NCI-H510A treated with DMSO at 0.1 percent for 48 hours (cell line): ENCODE results near the gene TXLNA.

Experiments used
- DNase-seq: peaks from one replicate; lab custom pipeline; 2025; lab: John Stamatoyannopoulos, UW

The TXLNA gene

GRCh38 chr1:32215629-32216480 is 36.4 kb downstream of the TXLNA start:
- peak; percentile 56 for DNase-seq

GRCh38 chr1:32216566-32216965 is 37.1 kb downstream of the TXLNA start:
- no peak for DNase-seq

DNA sequence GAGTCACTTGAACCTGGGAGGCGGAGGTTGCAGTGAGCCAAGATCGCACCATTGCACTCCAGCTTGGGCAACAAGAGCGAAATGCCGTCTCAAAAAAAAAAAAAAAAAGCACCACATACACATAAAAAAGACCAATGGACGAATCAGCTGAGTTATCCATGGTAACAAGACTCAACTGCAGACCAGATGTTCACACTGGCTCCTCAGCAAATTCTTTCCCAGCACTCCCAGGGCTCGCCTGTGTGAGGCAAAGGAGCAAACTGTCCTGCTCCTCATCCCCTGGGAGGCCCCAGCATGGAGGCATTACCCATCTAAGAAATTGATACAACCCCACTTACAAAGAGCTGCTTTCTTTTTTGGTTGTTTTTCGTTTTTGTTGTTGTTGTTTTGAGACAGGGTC is 39.5 kb downstream of the TXLNA start:
- no peak for DNase-seq

DNA sequence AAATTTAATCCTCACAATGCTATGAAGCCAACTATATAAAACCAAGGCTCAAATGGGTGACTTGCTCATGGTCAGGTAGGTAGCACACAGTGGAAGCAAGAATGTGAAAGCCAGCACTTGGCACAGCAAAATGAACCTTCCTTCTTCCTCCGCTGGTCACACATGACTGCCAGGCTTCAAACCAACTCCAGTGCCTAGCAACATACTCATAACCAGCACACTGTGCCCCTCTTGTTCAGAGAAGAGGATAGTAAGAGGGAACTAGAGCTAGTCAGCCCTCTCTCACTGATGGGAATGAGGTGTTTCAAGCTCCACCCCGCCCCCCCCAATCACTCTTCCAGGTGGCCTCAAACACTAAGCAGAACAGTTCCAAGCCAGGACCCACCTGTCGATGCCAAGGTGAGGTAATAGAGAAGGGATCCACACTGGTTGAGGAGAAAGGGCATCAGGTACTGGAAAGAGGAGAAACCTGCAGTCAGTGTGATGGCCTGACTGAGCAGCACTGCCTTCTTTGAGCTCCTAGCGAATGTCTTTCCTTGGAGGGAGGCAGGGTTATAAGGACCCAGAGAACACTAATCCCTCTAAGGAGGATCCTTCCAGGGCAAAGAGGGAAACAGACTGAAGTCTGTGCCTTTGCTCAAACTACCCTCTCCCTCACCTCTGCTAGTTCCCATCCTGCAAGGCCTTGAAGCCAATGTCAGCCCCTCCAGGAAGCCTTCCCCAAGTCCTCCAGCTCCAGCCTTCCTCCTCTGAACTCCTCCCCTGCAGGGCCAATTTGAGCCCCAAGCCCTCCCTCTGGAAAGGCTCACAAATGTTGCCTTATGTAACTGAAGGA is 41.5 kb downstream of the TXLNA start:
- peak; percentile 37 for DNase-seq

GRCh38 chr1:32221581-32221979 is 42.1 kb downstream of the TXLNA start:
- DNase-seq = no peak

DNA sequence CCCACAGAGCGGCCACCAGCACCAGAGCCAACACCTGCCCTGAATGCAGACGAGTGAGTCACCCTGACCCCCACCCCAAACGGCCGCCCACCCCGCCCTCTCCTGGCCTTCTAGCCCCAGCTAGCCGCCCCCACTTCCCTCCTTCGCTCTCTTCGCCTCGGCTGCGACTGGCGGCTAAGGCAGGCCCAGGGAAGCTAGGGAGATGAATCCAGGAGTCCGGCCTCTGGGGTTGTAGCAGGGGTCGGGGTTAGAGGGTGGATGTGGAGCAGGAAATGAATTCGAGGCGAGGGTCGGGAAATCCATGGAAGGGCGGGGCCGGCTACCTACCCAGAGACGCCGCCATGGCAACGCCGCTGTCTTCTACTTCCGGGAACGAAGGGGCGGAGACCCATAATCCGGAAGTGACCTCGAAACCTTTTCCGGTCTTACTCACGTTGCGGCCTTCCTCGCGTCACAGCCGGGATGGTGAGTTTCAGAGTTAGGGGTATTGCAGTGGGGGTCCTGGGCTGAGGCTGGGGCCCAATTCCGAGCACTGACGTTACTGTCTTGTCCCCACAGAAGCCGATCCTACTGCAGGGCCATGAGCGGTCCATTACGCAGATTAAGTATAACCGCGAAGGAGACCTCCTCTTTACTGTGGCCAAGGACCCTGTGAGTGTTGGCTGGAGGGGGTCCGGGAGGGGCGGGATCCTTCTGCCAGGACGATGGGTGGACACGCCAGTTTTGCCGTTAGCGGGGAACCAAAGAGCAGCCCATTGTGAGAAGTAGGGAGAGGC is 42.7 kb downstream of the TXLNA start, which contains the start of the genes EIF3I and TMEM234:
Gene EIF3I (plus strand): TSS at position 428 of the 776 bp plus-strand sequence. CDS start 35 bp downstream, at position 463.
Gene TMEM234 (minus strand): TSS at position 374 of the 776 bp plus-strand sequence. CDS start 31 bp downstream, at position 343.
- DNase-seq = peak; percentile 72

GRCh38 chr1:32223683-32224082 is 44.2 kb downstream of the TXLNA start:
- DNase-seq = no peak

DNA sequence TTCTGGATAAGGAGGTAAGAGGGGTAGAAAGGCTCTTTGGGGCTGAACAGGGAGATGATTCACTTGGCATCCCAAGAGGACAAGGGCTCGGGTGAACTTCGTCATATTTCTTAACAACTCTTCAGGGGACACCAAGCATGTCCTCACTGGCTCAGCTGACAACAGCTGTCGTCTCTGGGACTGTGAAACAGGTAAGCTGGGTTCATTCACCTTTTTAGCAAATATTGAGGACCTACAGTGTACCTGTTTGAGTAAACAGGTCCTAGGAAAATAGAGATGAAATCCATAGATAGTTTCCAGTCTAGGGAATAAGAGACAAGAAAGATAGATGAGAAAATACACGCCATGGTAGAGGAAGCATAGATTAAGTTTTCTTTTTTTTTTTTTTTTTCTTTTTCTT is 44.8 kb downstream of the TXLNA start:
- no peak for DNase-seq

- no peak for DNase-seq
Observed at GRCh38 chr1:32228771-32229170, 49.3 kb downstream of the TXLNA start.

GRCh38 chr1:32231843-32232432 is 52.5 kb downstream of the TXLNA start:
- DNase-seq = no peak

DNA sequence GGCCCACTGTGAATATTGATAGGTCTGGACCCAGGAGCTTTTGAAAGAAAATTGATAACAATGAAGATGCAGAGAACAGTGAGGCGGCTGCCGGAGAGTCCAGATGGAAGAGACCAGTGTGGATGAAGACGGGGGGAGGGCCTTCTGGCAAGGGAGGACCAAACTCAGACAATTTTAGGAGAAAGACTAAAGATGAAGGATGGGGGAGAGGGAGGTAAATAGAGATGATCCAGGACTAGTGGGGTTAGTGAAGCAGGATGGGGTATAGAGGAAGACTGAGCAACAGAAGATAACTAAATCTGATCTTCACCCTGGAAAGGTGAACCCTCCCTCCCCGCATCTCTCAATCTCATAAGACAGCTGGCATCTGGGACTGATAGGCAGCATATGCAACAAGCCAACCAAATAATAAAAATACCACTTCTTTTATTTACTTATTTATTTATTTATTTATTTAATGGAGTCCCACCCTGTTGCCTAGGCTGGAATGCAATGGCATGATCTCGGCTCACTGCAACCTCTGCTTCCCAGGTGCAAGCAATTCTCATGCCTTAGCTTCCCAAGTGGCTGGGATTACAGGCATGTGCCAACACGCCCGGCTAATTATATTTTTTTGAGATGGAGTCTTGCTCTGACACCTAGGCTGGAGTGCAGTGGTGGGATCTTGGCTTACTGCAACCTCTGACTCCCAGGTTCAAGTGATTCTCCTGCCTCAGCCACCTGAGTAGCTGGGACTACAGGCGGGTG is 53.3 kb downstream of the TXLNA start:
- DNase-seq = no peak

DNA sequence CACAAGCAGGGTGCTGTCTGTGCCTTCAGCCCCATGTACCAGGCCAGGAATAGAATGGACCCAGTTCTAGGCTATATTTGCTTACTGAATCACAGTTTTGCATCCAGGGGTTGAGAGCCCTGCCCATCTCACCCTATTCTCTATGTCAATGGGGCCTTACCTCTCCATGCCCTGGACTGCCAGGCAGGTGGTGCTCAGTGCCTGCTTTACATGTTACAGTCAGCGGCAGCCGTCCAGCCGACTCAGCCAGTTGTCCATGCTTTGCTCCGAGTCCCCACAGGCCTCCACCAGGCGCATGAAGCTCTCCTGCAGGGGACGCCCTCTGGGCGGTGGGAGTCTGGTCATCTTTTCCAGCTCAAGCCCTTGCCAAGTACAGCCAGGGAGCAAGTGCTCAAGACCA is 55.3 kb downstream of the TXLNA start:
- DNase-seq = no peak

- DNase-seq = peak; percentile 32
Observed at GRCh38 chr1:32239337-32239736, 59.9 kb downstream of the TXLNA start.

- no peak for DNase-seq
Observed at GRCh38 chr1:32239790-32240139, 60.3 kb downstream of the TXLNA start.

GRCh38 chr1:32240140-32240951 is 60.9 kb downstream of the TXLNA start:
- peak; percentile 79 for DNase-seq

DNA sequence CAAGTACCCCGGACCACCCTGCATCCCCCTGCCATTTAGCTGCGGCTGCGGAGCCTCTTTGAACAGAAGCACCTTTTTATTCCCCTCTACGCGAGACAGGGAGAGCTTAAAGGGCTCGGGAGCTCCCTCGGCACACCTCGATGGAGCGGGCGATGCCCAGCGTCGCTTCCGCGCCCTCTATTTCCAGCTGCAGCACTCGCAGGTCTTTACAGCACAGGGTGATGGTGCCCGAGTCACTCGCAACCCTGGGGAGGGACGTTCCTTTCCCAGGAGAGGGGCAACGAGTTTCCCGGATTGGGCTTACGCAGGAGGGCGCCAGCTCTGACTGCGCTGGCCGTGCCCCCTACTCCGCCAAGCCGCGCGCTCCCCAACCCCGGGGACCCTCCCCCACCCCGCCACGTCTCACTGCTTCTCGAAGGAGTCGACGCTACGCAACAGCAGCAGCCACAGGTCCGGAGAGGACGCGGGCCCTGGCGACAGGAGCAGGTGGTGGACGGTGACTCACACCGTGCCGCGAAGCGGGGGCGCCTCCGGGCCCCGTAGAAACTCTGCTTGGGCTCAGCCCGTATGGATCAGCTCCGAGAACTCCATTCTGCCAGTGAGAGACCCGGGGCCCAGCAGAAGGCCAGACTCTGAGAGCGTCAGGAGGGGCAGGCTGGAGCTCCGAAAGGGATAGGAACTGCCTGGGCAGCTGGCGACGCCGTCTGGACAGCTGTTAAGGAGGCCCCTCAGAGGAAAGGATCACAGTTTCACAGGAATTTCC is 61.7 kb downstream of the TXLNA start:
- DNase-seq = peak; percentile 39

GRCh38 chr1:32242341-32242851 is 62.9 kb downstream of the TXLNA start:
- DNase-seq = no peak

DNA sequence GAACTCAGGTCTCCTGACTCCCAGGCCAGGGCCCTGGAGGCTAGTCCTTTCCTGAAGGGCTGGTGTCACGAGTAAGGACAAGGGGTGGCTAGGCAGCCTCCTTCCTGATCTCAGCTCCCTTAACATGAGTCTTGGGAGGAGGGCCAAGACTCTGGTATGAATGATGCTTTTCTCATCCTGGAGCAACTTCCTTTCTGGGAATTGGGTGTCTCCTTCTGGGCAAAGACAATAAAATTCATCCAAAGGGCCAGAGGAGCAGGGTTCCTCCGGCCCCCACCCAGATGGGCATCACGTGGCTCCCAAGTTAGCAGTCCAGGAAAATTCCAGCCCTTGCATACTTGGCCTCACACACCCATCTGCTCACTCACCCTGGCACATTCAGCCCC is 67.4 kb downstream of the TXLNA start, which contains the start of gene FAM167B:
Gene FAM167B (plus strand): TSS at position 335 of the 386 bp plus-strand sequence. CDS start 200 bp downstream, outside the sequence.
- DNase-seq = no peak

DNA sequence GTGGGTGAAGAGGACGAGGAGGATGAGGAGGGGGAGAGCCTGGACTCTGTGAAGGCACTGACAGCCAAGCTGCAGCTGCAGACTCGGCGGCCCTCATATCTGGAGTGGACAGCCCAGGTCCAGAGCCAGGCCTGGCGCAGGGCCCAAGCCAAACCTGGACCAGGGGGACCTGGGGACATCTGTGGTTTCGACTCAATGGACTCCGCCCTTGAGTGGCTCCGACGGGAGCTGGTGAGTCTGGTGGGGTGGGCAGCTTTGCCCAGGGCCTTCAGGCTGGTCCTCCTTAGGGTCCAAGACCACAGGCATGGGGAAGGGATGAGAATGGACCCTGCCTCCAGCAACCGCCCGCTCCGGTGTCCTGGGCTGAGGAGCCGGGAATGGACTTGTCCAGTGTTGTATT is 68.0 kb downstream of the TXLNA start:
- no peak for DNase-seq
